ENCODE measurements around the gene REXO5. TPM values are rescaled to one million over a fixed set of nuclear protein-coding genes. Genes with fewer than 3 reads are reported as not detected.

Gene REXO5
- total RNA-seq, 1 donor: 6.9 TPM

DNA sequence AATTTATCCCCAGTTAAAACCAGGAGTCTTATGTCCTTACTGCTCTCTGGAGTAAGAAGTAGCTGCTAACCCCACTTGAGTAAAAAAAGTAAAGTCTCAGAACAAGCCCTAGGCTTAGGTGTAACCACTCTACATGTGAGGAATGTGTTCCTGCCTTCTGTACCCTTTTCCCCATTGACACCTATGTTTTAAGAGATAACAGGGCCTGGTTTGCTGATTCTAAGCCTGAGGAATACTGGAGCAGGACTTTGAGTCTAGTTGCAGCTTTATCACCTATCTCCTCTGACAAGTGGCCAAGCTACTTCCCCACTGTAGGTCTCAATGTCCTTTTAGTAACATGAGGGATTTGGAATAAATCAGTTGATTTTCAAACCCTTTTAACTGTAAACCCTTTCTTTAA lies 40.2 kb downstream of the REXO5 start:
- H3K4me3 ChIP-seq (ENCODE audit: low read depth, low read length): no peak overlapping the region
- TF ChIP-seq, protein P1, sequence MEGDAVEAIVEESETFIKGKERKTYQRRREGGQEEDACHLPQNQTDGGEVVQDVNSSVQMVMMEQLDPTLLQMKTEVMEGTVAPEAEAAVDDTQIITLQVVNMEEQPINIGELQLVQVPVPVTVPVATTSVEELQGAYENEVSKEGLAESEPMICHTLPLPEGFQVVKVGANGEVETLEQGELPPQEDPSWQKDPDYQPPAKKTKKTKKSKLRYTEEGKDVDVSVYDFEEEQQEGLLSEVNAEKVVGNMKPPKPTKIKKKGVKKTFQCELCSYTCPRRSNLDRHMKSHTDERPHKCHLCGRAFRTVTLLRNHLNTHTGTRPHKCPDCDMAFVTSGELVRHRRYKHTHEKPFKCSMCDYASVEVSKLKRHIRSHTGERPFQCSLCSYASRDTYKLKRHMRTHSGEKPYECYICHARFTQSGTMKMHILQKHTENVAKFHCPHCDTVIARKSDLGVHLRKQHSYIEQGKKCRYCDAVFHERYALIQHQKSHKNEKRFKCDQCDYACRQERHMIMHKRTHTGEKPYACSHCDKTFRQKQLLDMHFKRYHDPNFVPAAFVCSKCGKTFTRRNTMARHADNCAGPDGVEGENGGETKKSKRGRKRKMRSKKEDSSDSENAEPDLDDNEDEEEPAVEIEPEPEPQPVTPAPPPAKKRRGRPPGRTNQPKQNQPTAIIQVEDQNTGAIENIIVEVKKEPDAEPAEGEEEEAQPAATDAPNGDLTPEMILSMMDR (IDR thresholded peaks at IDR 0.05; ENCODE audit: insufficient read depth, low read depth, low read length): no peak
- no peak for DNase-seq (ENCODE audit: low read depth)

DNA sequence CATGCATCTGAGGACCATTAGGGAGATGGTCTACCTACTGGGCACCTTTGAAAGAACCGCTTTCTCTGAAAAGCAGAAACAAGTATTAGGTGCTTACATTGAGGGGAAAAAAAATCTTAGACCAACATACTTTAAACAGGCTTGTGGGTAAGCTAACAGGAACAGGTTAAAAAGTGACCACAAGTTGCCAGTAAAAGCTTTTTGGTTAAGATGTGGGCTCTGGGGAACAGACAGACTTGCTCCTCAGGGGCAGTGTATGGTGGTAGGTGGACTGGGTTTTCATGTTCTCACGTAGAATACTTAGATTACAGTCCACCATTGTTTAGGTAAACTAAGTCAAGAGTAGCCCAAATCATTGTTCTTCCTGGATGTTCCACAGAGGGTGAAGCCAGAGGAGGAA lies 41.2 kb downstream of the REXO5 start:
- no peak for DNase-seq (ENCODE audit: low read depth)
- TF ChIP-seq, protein P1 (IDR thresholded peaks at IDR 0.05; ENCODE audit: insufficient read depth, low read depth, low read length): no peak
- H3K4me3 ChIP-seq (ENCODE audit: low read depth, low read length): no peak overlapping the region

GRCh38 chr16:20849589-20850390 lies 43.5 kb downstream of the REXO5 start:
- TF ChIP-seq, protein P1 (IDR thresholded peaks at IDR 0.05; ENCODE audit: insufficient read depth, low read depth, low read length): peak; percentile 100
- peak; percentile 75 for DNase-seq (ENCODE audit: low read depth)

GRCh38 chr16:20850981-20851380 lies 44.7 kb downstream of the REXO5 start:
- TF ChIP-seq, protein P1 (IDR thresholded peaks at IDR 0.05; ENCODE audit: insufficient read depth, low read depth, low read length): no peak
- H3K4me3 ChIP-seq (ENCODE audit: low read depth, low read length): no peak overlapping the region
- DNase-seq (ENCODE audit: low read depth): peak; percentile 47

More at GRCh38 chr16:20849589-20850390, 43.5 kb downstream of the REXO5 start:
- H3K4me3 ChIP-seq (ENCODE audit: low read depth, low read length): no peak overlapping the region

DNA sequence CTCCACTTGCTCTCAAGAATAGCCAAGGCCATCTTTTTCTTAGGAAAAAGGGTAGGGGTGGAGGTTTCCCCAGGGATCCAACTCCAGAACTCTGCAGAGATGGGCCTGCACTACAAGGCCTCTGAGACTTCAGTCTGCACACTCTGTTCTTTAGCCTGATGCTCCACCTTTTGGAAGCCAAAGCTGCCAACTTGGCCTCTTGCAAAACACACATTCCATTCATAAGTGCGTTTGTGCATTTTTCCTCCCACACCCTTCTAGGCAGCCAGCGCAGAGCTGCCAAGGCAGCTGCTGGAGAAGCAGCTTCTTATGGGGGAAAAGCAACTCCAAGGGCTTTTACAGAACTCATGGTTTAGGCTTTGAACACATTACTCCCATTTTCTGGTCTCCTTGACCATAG lies 45.3 kb downstream of the REXO5 start:
- TF ChIP-seq, protein P1 (IDR thresholded peaks at IDR 0.05; ENCODE audit: insufficient read depth, low read depth, low read length): no peak
- H3K4me3 ChIP-seq (ENCODE audit: low read depth, low read length): no peak overlapping the region
- peak; percentile 93 for DNase-seq (ENCODE audit: low read depth)

DNA sequence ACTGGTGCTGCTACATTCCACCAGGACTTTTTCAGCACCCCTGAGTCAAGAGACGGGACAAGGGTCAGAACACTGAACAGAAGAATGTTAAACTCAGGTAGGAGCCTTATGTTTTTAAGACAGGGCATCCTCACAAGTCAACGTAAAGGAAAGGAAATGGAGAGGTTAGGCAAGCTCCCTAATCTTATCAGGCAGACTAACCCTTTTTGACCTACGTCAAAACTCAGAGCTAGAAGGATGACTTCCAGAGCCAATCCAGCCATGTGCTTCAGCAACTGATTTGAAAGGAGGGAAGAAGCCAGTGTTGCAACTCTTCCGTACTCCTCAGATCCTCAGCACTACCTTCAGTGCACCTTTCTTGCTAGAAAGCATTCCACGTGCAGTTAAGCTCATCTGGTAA lies 46.8 kb downstream of the REXO5 start:
- TF ChIP-seq, protein P1 (IDR thresholded peaks at IDR 0.05; ENCODE audit: insufficient read depth, low read depth, low read length): no peak
- DNase-seq (ENCODE audit: low read depth): peak; percentile 84
- no peak overlapping the region for H3K4me3 ChIP-seq (ENCODE audit: low read depth, low read length)

All from fibroblast of villous mesenchyme (primary cell).